IMR-90 (cell line): ENCODE data around the gene LRRC9. TPM values are rescaled to one million over a fixed set of nuclear protein-coding genes. Genes with fewer than 3 reads are reported as not detected.

Source experiments
- ATAC-seq: fragments of 200-7000 bp; cut with Tn5 transposase; 2 replicates; pipeline ENCODE4 v1.9.1; 2020; ENCODE audit warnings: low read depth, mild to moderate bottlenecking, moderate library complexity
- BruUV-seq: library from RNA; stranded (reverse); fragments of 400-500 nt; replicated peaks from 2 replicates; lab custom pipeline; 2021; lab: Mats Ljungman, UMichigan
- CTCF ChIA-PET: fragments of 300-600 bp; formaldehyde crosslinking; extraction: SDS; loops from one replicate; lab custom pipeline; 2021; ENCODE audit warnings: antibody characterized with exemption; lab: Yijun Ruan, JAX
- POLR2A ChIA-PET: fragments of 300-600 bp; sonication (Branson Sonifier 250); formaldehyde crosslinking; loops from one replicate; lab custom pipeline; 2022; ENCODE audit warnings: antibody characterized with exemption; ENCODE audit not compliant: unreplicated experiment; lab: Charles Lee
- DNase-seq: peaks from one replicate; pipeline ENCODE4 v3.0.0; 2013
- H2AFZ ChIP-seq: replicated peaks from 2 replicates; pipeline ENCODE3; 2013; ENCODE audit warnings: low read length, mild to moderate bottlenecking; ENCODE audit not compliant: poor library complexity
- H2AK5ac ChIP-seq: 2 replicates; pipeline ENCODE4 v1.6.1; 2013; ENCODE audit warnings: low read depth, low read length, inconsistent platforms
- H2AK9ac ChIP-seq: replicated peaks from 2 replicates; pipeline ENCODE3; 2013; ENCODE audit warnings: mild to moderate bottlenecking, low read depth, low read length, moderate library complexity; ENCODE audit not compliant: poor library complexity
- H2BK120ac ChIP-seq: 2 replicates; pipeline ENCODE4 v1.6.1; 2013; ENCODE audit warnings: low read depth, low read length, inconsistent platforms
- H2BK15ac ChIP-seq: 3 replicates; pipeline ENCODE4 v1.6.1; 2013; ENCODE audit warnings: low read depth, low read length, inconsistent platforms
- H2BK20ac ChIP-seq: 2 replicates; pipeline ENCODE4 v1.6.1; 2013; ENCODE audit warnings: low read depth, mild to moderate bottlenecking, inconsistent platforms, low read length, moderate library complexity
- H2BK5ac ChIP-seq: 2 replicates; pipeline ENCODE4 v1.6.1; 2013; ENCODE audit warnings: mild to moderate bottlenecking, low read depth, low read length, inconsistent platforms; ENCODE audit not compliant: poor library complexity, severe bottlenecking
- H3K14ac ChIP-seq: replicated peaks from 2 replicates; pipeline ENCODE4 v1.6.1; 2013; ENCODE audit warnings: low read depth, low read length, inconsistent platforms
- H3K18ac ChIP-seq: 2 replicates; pipeline ENCODE4 v1.6.1; 2013; ENCODE audit warnings: low read depth, low read length, control low read depth
- H3K23ac ChIP-seq: 2 replicates; pipeline ENCODE4 v1.6.1; 2013; ENCODE audit warnings: low read depth, low read length, inconsistent platforms
- H3K27ac ChIP-seq: 2 replicates; pipeline ENCODE4 v1.5.1; 2013; ENCODE audit warnings: mild to moderate bottlenecking, control low read depth, low read length; ENCODE audit not compliant: insufficient read depth
- H3K27me3 ChIP-seq: 2 replicates; pipeline ENCODE4 v1.6.1; 2013; ENCODE audit warnings: low read length; ENCODE audit not compliant: control insufficient read depth, insufficient read depth
- H3K36me3 ChIP-seq: 2 replicates; pipeline ENCODE4 v1.6.1; 2013; ENCODE audit warnings: low read length, mixed read lengths; ENCODE audit not compliant: control insufficient read depth, insufficient read depth
- H3K4ac ChIP-seq: 2 replicates; pipeline ENCODE4 v1.6.1; 2013; ENCODE audit warnings: low read depth, low read length, inconsistent platforms
- H3K4me1 ChIP-seq: 2 replicates; pipeline ENCODE4 v1.6.1; 2013; ENCODE audit warnings: low read length, mixed read lengths; ENCODE audit not compliant: control insufficient read depth, insufficient read depth
- H3K4me2 ChIP-seq: 2 replicates; pipeline ENCODE4 v1.6.1; 2013; ENCODE audit warnings: low read depth, mild to moderate bottlenecking, control low read depth, low read length, moderate library complexity
- H3K4me3 ChIP-seq: 2 replicates; pipeline ENCODE4 v1.5.1; 2013; ENCODE audit warnings: low read depth, mild to moderate bottlenecking, control low read depth, low read length, moderate library complexity; ENCODE audit not compliant: insufficient read depth
- H3K56ac ChIP-seq: 2 replicates; pipeline ENCODE4 v1.6.1; 2013; ENCODE audit warnings: low read length, inconsistent platforms; ENCODE audit not compliant: insufficient read depth; ENCODE audit errors: extremely low read depth
- H3K79me1 ChIP-seq, 2 experiments: 2 replicates each; pipeline ENCODE4 v1.6.1; 2013; ENCODE audit warnings: low read length in 2 of 2, inconsistent platforms in 1 of 2, low read depth in 1 of 2
- H3K9ac ChIP-seq: 2 replicates; pipeline ENCODE4 v1.6.1; 2013; ENCODE audit warnings: low read depth, low read length, control low read depth
- H3K9me1 ChIP-seq: 2 replicates; pipeline ENCODE4 v1.6.1; 2013; ENCODE audit warnings: low read length, inconsistent platforms; ENCODE audit not compliant: insufficient read depth
- H3K9me3 ChIP-seq: 2 replicates; pipeline ENCODE4 v1.6.1; 2013; ENCODE audit warnings: low read length; ENCODE audit not compliant: control insufficient read depth, insufficient read depth
- H4K20me1 ChIP-seq: 2 replicates; pipeline ENCODE4 v1.6.1; 2013; ENCODE audit warnings: low read length, inconsistent platforms; ENCODE audit not compliant: insufficient read depth
- H4K5ac ChIP-seq: 2 replicates; pipeline ENCODE4 v1.6.1; 2013; ENCODE audit warnings: mild to moderate bottlenecking, low read depth, low read length, control low read depth
- H4K8ac ChIP-seq, 2 experiments: 2 replicates each; pipeline ENCODE4 v1.6.1; 2013; ENCODE audit warnings: low read depth in 2 of 2, low read length in 2 of 2, control low read depth in 1 of 2, inconsistent platforms in 1 of 2
- H4K91ac ChIP-seq: 2 replicates; pipeline ENCODE4 v1.6.1; 2013; ENCODE audit warnings: low read depth, low read length, inconsistent platforms; ENCODE audit not compliant: insufficient read depth
- MAFK ChIP-seq: IDR thresholded peaks from 2 replicates; pipeline ENCODE4 v1.6.1; 2012; ENCODE audit warnings: low read depth, low read length, improper control_type of control experiment
- NFE2L2 ChIP-seq: fragments of 150-350 bp; IDR thresholded peaks from 2 replicates; pipeline ENCODE4 v1.6.1; 2016; ENCODE audit warnings: low read depth, mild to moderate bottlenecking, low read length
- POLR2A ChIP-seq: IDR thresholded peaks from 2 replicates; pipeline ENCODE4 v1.6.1; 2012; ENCODE audit warnings: mild to moderate bottlenecking, low read depth, low read length
- WGBS, 2 experiments: methylation state at CpG; one replicate each; pipeline versions ENCODE4 v1.1.5 to v1.1.7; 2013; ENCODE audit warnings: missing lambda C conversion rate in 2 of 2; ENCODE audit not compliant: insufficient read length in 1 of 2; ENCODE audit errors: extremely low coverage in 2 of 2; 5-methylcytosine and 5-hydroxymethylcytosine counted together
- dilution Hi-C: fragments of 300-500 bp; cut with HindIII; formaldehyde crosslinking; loops from one replicate; pipeline ENCODE4 v1.14.3; 2018; ENCODE audit warnings: low sequenced_read_pairs; ENCODE audit not compliant: unreplicated experiment
- in situ Hi-C: fragments of 300-500 bp; cut with MboI; formaldehyde crosslinking; loops from 3 replicates; pipeline ENCODE4 v1.14.3; 2019; ENCODE audit warnings: low sequenced_read_pairs, inconsistent platforms, mixed read lengths
- intact Hi-C: fragments of 100-400 bp; cut with micrococcal nuclease; formaldehyde crosslinking; loops from 2 replicates; pipeline ENCODE4 v1.10.0; 2022
- polyA plus RNA-seq, 3 experiments: library from polyadenylated mRNA; depleted of rRNA; stranded (reverse); fragments of >200 nt; gene quantifications; 2 replicates each; pipeline ENCODE4 v1.2.3, GENCODE V29; 2012; ENCODE audit warnings: low replicate concordance in 1 of 3
- total RNA-seq: library from RNA; depleted of rRNA; stranded (reverse); fragments of >200 nt; gene quantifications from 2 replicates; pipeline ENCODE4 v1.2.3, GENCODE V29; 2012

The LRRC9 gene
- total and polyA plus RNA-seq, 2 of the 4 experiments (the other 2 are of a cell fraction) = not detected

- Histone ChIP-seq H2BK120ac (no peak overlapping the region), H2AK9ac (no peak overlapping the region), H3K14ac (no peak overlapping the region), H3K4me3 (no peak overlapping the region), H3K27me3 (no peaks in the 10 kb centered on the region; the same call in 1 of the 2 replicates), H3K23ac (no peak overlapping the region), H3K27ac (no peak overlapping the region), H4K91ac (no peak overlapping the region), H3K56ac (no peak overlapping the region), H2AK5ac (no peak overlapping the region), H2AFZ (no peak overlapping the region), H3K9me3 (no peaks in the 10 kb centered on the region), H4K8ac (no peak overlapping the region), H3K36me3 (no peaks in the 10 kb centered on the region), H3K9me1 (no peaks in the 10 kb centered on the region), H3K9ac (no peak overlapping the region), H3K18ac (no peak overlapping the region), H2BK20ac (no peak overlapping the region), H4K20me1 (no peaks in the 10 kb centered on the region), H2BK15ac (no peak overlapping the region), H4K5ac (no peak overlapping the region), H3K4me1 (no peaks in the 10 kb centered on the region), H3K79me1 (no peaks in the 10 kb centered on the region), H3K4me2 (no peak overlapping the region), H2BK5ac (no peak overlapping the region), H3K4ac (no peak overlapping the region)
- DNase-seq (no peak), ATAC-seq (no peak)
- BruUV-seq = no TSS peak
- in situ Hi-C loops = no loop called here
- TF ChIP-seq MAFK = no peak
- TF ChIP-seq POLR2A = no peak
- no peak for TF ChIP-seq NFE2L2
- CTCF ChIA-PET = no interaction called here
- POLR2A ChIA-PET = no interaction called here
- no CpG with 5 or more reads among the region's 3 CpGs for WGBS, 2 experiments
- intact Hi-C loops = no loop called here
- dilution Hi-C loops = no loop called here
These were observed 19.4 kb upstream of the LRRC9 start for GRCh38 chr14:59900556-59900955.
